ENCODE data around the gene PROB1. TPM values are rescaled to one million over a fixed set of nuclear protein-coding genes. Genes with fewer than 3 reads are reported as not detected.
A peak's percentile ranks its signal among the peaks of the same experiment; 100 is the strongest.

The PROB1 gene
- total and polyA plus RNA-seq, 12 donors: 3.1 to 24.4 (median 8.8) TPM

DNA sequence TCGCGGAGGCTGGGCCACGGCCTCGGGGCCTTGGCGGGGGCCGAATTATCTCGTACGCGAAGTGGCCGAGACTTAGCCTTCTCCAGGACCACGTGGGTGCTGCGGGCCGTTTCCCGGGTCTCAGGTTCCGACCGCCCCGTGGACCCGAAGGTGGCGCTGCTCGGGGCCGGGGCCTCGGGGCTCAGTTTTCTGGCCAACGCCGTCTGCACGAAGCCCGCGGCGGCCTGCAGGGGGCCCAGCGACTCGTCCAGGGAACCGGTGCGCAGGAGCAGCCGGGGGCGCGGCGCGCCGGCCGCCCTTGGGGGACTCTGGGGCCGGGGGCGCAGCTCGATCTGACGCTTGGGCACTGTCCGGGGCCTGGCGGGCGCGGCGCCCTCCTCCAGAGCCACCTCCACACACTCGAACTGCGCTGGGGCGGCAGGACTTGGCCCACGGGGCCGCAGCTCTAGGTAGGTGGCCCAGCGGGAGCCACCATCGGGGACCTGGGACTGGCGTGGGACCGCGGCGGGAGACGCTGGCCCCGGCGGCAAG is 716 bp downstream of the PROB1 start:
- intact Hi-C loops (cut with DNase I): loop anchor here in 1 of 2 donors (5.0 kb wide), 1 partner anchor 47 kb away; no protein-coding TSS in a partner anchor
- peak; percentile 59 to 80 (median 69) for DNase-seq
- 0 to 5% (median 2%) methylated on average over 1 to 62 of the region's 62 CpGs for WGBS, 4 donors

GRCh38 chr5:139393497-139394122 is 1.3 kb downstream of the PROB1 start:
- H3K4me3 ChIP-seq: peak overlapping the region in 3 of 4 donors; percentile 22 to 69 (median 42)
- peak overlapping the region in 4 of 5 donors; percentile 77 to 86 (median 84) for H3K27ac ChIP-seq
- no peaks in the 10 kb centered on the region for H3K9me3 ChIP-seq (replicated peaks in 1 of 3)
- no peak for DNase-seq
- intact Hi-C loops (cut with DNase I): loop anchor here in 1 of 2 donors (5.0 kb wide), 1 partner anchor 46 kb away; no protein-coding TSS in a partner anchor
- no peaks in the 10 kb centered on the region for H3K27me3 ChIP-seq
- WGBS, 4 donors: 7 to 13% (median 11%) methylated on average over 8 to 49 of the region's 49 CpGs
- H3K4me1 ChIP-seq (replicated peaks in 1 of 2): peaks cover 30 to 38% of the 10 kb centered on the region in 2 donors
- H3K36me3 ChIP-seq (replicated peaks in 1 of 2): no peaks in the 10 kb centered on the region
- TF ChIP-seq, protein P1, sequence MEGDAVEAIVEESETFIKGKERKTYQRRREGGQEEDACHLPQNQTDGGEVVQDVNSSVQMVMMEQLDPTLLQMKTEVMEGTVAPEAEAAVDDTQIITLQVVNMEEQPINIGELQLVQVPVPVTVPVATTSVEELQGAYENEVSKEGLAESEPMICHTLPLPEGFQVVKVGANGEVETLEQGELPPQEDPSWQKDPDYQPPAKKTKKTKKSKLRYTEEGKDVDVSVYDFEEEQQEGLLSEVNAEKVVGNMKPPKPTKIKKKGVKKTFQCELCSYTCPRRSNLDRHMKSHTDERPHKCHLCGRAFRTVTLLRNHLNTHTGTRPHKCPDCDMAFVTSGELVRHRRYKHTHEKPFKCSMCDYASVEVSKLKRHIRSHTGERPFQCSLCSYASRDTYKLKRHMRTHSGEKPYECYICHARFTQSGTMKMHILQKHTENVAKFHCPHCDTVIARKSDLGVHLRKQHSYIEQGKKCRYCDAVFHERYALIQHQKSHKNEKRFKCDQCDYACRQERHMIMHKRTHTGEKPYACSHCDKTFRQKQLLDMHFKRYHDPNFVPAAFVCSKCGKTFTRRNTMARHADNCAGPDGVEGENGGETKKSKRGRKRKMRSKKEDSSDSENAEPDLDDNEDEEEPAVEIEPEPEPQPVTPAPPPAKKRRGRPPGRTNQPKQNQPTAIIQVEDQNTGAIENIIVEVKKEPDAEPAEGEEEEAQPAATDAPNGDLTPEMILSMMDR (IDR thresholded peaks at IDR 0.05): no peak
- peak in 1 of 2 donors; percentile 18 for TF ChIP-seq POLR2A (IDR thresholded peaks at IDR 0.05)

More for the DNA sequence above, 716 bp downstream of the PROB1 start:
- H3K36me3 ChIP-seq (replicated peaks in 1 of 2): no peaks in the 10 kb centered on the region
- peaks cover 30 to 35% of the 10 kb centered on the region in 2 donors for H3K4me1 ChIP-seq (replicated peaks in 1 of 2)
- no peaks in the 10 kb centered on the region for H3K9me3 ChIP-seq (replicated peaks in 1 of 3)
- peak in 1 of 2 donors; percentile 3 for TF ChIP-seq POLR2A (IDR thresholded peaks at IDR 0.05)
- TF ChIP-seq, protein P1 (IDR thresholded peaks at IDR 0.05): peak in 3 of 6 experiments; percentile 38 to 61 (median 45)
- H3K4me3 ChIP-seq: peak overlapping the region in 2 of 4 donors; percentile 42 to 69
- peak overlapping the region; percentile 60 to 86 (median 83) for H3K27ac ChIP-seq
- no peaks in the 10 kb centered on the region for H3K27me3 ChIP-seq

DNA sequence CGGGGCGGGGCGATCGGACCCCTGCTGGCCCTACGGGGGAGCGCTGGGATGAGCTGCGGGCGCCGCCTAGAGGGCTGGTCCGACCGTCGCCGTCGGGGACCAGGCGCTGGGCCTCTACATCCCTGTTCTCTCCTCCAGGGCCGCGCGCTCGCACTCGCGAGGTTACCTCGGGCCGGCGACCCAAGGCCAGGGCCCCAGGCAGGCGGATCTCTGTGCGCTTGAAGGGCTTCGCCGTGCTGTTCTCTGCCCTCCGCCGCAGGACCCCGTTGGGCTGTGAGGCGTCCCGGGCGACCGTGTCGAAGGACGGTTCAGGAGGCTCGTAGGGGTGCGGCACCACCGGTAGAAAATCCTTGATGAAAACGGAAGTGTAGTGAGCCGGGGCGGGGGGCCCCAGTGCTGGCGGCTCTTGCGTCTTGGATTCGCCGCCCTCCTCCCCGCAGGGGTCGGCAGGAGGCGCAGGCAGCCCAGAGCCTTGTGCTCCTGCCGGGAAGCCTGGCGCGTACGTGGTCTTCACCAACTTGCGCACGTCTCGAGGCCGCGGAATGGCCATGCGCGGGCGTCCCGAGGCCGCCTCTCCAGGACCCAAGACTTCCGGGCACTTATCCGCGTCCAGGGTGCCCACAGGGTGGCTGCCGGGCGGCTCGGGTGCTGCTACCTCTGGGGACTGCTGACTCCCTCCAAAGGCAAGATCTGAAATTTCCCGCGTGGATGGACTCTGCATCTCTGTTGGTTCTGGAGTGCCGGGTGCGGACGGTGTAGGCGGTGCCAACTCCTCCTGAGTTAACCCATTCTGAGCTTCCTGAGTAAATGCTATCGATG is 2.0 kb downstream of the PROB1 start:
- Histone ChIP-seq H3K9me3 (replicated peaks in 1 of 3) (no peaks in the 10 kb centered on the region), H3K27ac (peak overlapping the region in 3 of 5 donors; percentile 11 to 26 (median 21)), H3K4me1 (replicated peaks in 1 of 2) (peaks cover 30 to 40% of the 10 kb centered on the region in 2 donors), H3K4me3 (peak overlapping the region in 3 of 4 donors; percentile 22 to 69 (median 42)), H3K27me3 (no peaks in the 10 kb centered on the region), H3K36me3 (replicated peaks in 1 of 2) (no peaks in the 10 kb centered on the region)
- intact Hi-C loops (cut with DNase I): loop anchor here in 1 of 2 donors (5.0 kb wide), 1 partner anchor 46 kb away; no protein-coding TSS in a partner anchor
- TF ChIP-seq, protein P1 (IDR thresholded peaks at IDR 0.05): peak in 5 of 6 experiments; percentile 38 to 59 (median 44)
- no peak for TF ChIP-seq POLR2A (IDR thresholded peaks at IDR 0.05)
- DNase-seq: peak; percentile 61 to 88 (median 76)
- 5 to 8% (median 6%) methylated on average over 27 to 77 of the region's 77 CpGs; no CpG with 5 or more reads in 1 of the 4 donors for WGBS, 4 donors

DNA sequence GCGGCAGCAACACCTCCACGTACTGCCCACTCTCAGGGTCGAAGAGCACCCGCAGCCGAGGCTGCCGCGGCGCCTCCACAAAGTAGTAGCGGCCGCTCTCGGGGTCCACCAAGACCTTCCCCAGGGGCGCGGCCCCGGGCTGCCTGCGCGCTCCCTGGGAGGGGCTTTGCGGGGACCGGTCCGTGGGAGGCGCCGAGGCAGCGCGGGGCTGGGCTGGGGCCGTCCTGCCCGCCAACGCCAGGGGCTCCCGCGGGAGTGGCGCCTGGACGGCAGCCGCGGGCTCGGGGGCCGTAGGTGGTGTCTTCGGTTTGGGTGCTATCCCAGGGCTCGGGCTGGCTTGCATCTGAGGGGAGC is 2.6 kb downstream of the PROB1 start:
- Histone ChIP-seq H3K4me3 (peak overlapping the region in 1 of 4 donors; percentile 69), H3K27ac (no peak overlapping the region), H3K36me3 (replicated peaks in 1 of 2) (no peaks in the 10 kb centered on the region), H3K9me3 (replicated peaks in 1 of 3) (no peaks in the 10 kb centered on the region), H3K4me1 (replicated peaks in 1 of 2) (peaks cover 30 to 40% of the 10 kb centered on the region in 2 donors), H3K27me3 (no peaks in the 10 kb centered on the region)
- TF ChIP-seq, protein P1 (IDR thresholded peaks at IDR 0.05): no peak
- no peak for TF ChIP-seq POLR2A (IDR thresholded peaks at IDR 0.05)
- DNase-seq: no peak
- intact Hi-C loops (cut with DNase I): loop anchor here in 1 of 2 donors (5.0 kb wide), 1 partner anchor 45 kb away; no protein-coding TSS in a partner anchor
- 27 to 35% (median 29%) methylated on average over 4 to 36 of the region's 36 CpGs for WGBS, 4 donors
